HepG2 (cell line): ENCODE results near the gene ZKSCAN8. TPM values are rescaled to one million over a fixed set of nuclear protein-coding genes. Genes with fewer than 3 reads are reported as not detected.

Experiments
- ATAC-seq: fragments of 200-7000 bp; cut with Tn5 transposase; 3 replicates; pipeline ENCODE4 v1.9.1; 2020; ENCODE audit warnings: mild to moderate bottlenecking, moderate library complexity
- BruUV-seq: library from RNA; stranded (reverse); fragments of 400-500 nt; replicated peaks from 2 replicates; lab custom pipeline; 2021; lab: Mats Ljungman, UMichigan
- CTCF ChIA-PET: fragments of 300-600 bp; formaldehyde crosslinking; extraction: SDS; loops from one replicate; lab custom pipeline; 2021; ENCODE audit warnings: low total read pairs, inconsistent platforms, low intra/inter-chr PET ratio; lab: Yijun Ruan, JAX
- POLR2A ChIA-PET: fragments of 350-600 bp; sonication (Branson Sonifier 250); formaldehyde crosslinking; loops from one replicate; lab custom pipeline; 2020; ENCODE audit warnings: antibody characterized with exemption, inconsistent platforms; lab: Yijun Ruan, JAX
- DNase-seq: peaks from one replicate; pipeline ENCODE4 v3.0.0-alpha.2; 2015; ENCODE audit warnings: low spot score
- FAIRE-seq: peaks from 3 replicates; lab custom pipeline; 2011; peaks lifted over from hg19 to GRCh38; lab: Jason Lieb, UNC
- H2AFZ ChIP-seq: one replicate; pipeline ENCODE4 v1.6.1; 2011; ENCODE audit warnings: low read length, inconsistent platforms
- H3K27ac ChIP-seq: fragments of 300-600 bp; 3 replicates; pipeline ENCODE4 v1.8.0; 2011; ENCODE audit warnings: mixed run types, mild to moderate bottlenecking, mixed read lengths, low read length, inconsistent platforms; ENCODE audit not compliant: insufficient read depth; ENCODE audit errors: extremely low read length
- H3K27me3 ChIP-seq, 2 experiments: fragments of 200-600 bp in 1 of 2; 2 replicates in 1 of 2; 3 replicates in 1 of 2; pipeline versions ENCODE4 v1.6.0 to v1.8.0; 2011; ENCODE audit warnings: low read length in 2 of 2, mild to moderate bottlenecking in 2 of 2, moderate library complexity in 2 of 2, inconsistent platforms in 1 of 2; ENCODE audit not compliant: insufficient read depth in 2 of 2, control insufficient read depth in 1 of 2
- H3K36me3 ChIP-seq, 2 experiments: fragments of 200-600 bp in 1 of 2; replicated peaks in 1 of 2; 2 replicates in 1 of 2; 3 replicates in 1 of 2; pipeline versions ENCODE4 v1.5.1 to v1.8.0; 2011; ENCODE audit warnings: low read length in 2 of 2, inconsistent platforms in 1 of 2; ENCODE audit not compliant: insufficient read depth in 2 of 2, control insufficient read depth in 1 of 2
- H3K4me1 ChIP-seq: 2 replicates; pipeline ENCODE4 v1.5.1; 2012; ENCODE audit warnings: low read length, inconsistent platforms; ENCODE audit not compliant: insufficient read depth
- H3K4me2 ChIP-seq: 2 replicates; pipeline ENCODE4 v1.6.0; 2011; ENCODE audit warnings: low read depth, low read length, inconsistent platforms
- H3K4me3 ChIP-seq, 3 experiments: fragments of 200-600 bp in 1 of 3; sonication (generic), shearing (Covaris generic) in 1 of 3; replicated peaks in 1 of 3; 2 replicates each; pipeline ENCODE4 v1.5.1; 2011 to 2016; ENCODE audit warnings: low read length in 3 of 3, inconsistent platforms in 2 of 3, low read depth in 2 of 3, mild to moderate bottlenecking in 2 of 3, control low read depth in 1 of 3, mixed read lengths in 1 of 3; ENCODE audit not compliant: insufficient read depth in 1 of 3
- H3K79me2 ChIP-seq: one replicate; pipeline ENCODE4 v1.6.1; 2011; ENCODE audit warnings: low read length, inconsistent platforms; ENCODE audit not compliant: insufficient read depth
- H3K9ac ChIP-seq: 2 replicates; pipeline ENCODE4 v1.6.0; 2011; ENCODE audit warnings: mild to moderate bottlenecking, low read depth, low read length, inconsistent platforms; ENCODE audit not compliant: insufficient read depth
- H3K9me3 ChIP-seq: 2 replicates; pipeline ENCODE4 v1.5.1; 2012; ENCODE audit warnings: mild to moderate bottlenecking, low read length
- H4K20me1 ChIP-seq: 2 replicates; pipeline ENCODE4 v1.6.0; 2011; ENCODE audit warnings: inconsistent platforms, mild to moderate bottlenecking, low read length, moderate library complexity; ENCODE audit not compliant: insufficient read depth
- CREBL2 ChIP-seq: sonication (generic); formaldehyde crosslinking; IDR thresholded peaks from 2 replicates; pipeline ENCODE4 v1.8.1; 2023; ENCODE audit warnings: missing genetic modification reagents, mild to moderate bottlenecking, borderline replicate concordance
- HNF4A ChIP-seq: sonication (generic); formaldehyde crosslinking; IDR thresholded peaks from 2 replicates; pipeline ENCODE4 v1.4.0; 2020; ENCODE audit warnings: missing genetic modification reagents
- MLX ChIP-seq: IDR thresholded peaks from 2 replicates; pipeline ENCODE4 v1.6.1; 2016
- MLXIP ChIP-seq: sonication (generic); formaldehyde crosslinking; IDR thresholded peaks from 2 replicates; pipeline ENCODE4 v1.9.0; 2021; ENCODE audit warnings: missing genetic modification reagents, borderline replicate concordance
- PRDM15 ChIP-seq: sonication (generic); formaldehyde crosslinking; IDR thresholded peaks from 2 replicates; pipeline ENCODE4 v1.4.0; 2020; ENCODE audit warnings: missing genetic modification reagents
- SMC3 ChIP-seq: IDR thresholded peaks from 2 replicates; pipeline ENCODE4 v1.6.1; 2011; ENCODE audit warnings: low read length, improper control_type of control experiment
- TARDBP ChIP-seq: sonication (generic); formaldehyde crosslinking; IDR thresholded peaks from 2 replicates; pipeline ENCODE4 v1.8.0; 2022; ENCODE audit warnings: mild to moderate bottlenecking, missing genetic modification reagents
- YEATS4 ChIP-seq: sonication (generic); formaldehyde crosslinking; IDR thresholded peaks from 2 replicates; pipeline ENCODE4 v1.4.0; 2020; ENCODE audit warnings: missing genetic modification reagents, borderline replicate concordance
- ZNF180 ChIP-seq: sonication (generic); formaldehyde crosslinking; IDR thresholded peaks from 2 replicates; pipeline ENCODE4 v1.4.0; 2020; ENCODE audit warnings: low read depth, missing genetic modification reagents, borderline replicate concordance
- ZNF468 ChIP-seq: sonication (generic); formaldehyde crosslinking; IDR thresholded peaks from 2 replicates; pipeline ENCODE4 v1.8.0; 2022; ENCODE audit warnings: mild to moderate bottlenecking, moderate library complexity, missing genetic modification reagents
- WGBS: methylation state at CpG from one replicate; pipeline ENCODE4 v1.1.6; 2017; ENCODE audit warnings: low lambda C conversion rate; 5-methylcytosine and 5-hydroxymethylcytosine counted together
- in situ Hi-C: cut with HindIII; loops from 2 replicates; pipeline ENCODE4 v1.10.0; 2017; ENCODE audit warnings: low pct_unique_long_range_greater_than_20kb; ENCODE audit not compliant: extremely low pct_ligation_motif_present
- intact Hi-C: fragments of 100-400 bp; cut with micrococcal nuclease; formaldehyde crosslinking; loops from one replicate; pipeline ENCODE4 v1.10.0; 2022; ENCODE audit not compliant: unreplicated experiment
- polyA plus RNA-seq, 8 experiments: library from polyadenylated mRNA; depleted of rRNA in 3 of 8; stranded (reverse) in 7 of 8; unstranded in 1 of 8; fragments of >200 nt; fragmentation: Illumina TruSeq in 4 of 8; extraction: Trizol in 4 of 8; gene quantifications; 2 replicates each; pipeline versions ENCODE4 v1.2.1 to v1.2.3, GENCODE V29; 2011 to 2016; ENCODE audit warnings: low read depth in 4 of 8, missing spikeins in 1 of 8, mixed read lengths in 1 of 8; ENCODE audit not compliant: insufficient read depth in 1 of 8
- total RNA-seq, 5 experiments: library from RNA; depleted of rRNA; stranded (reverse); fragments of >200 nt; fragmentation: Illumina TruSeq; extraction: Trizol; gene quantifications; 2 replicates each; pipeline ENCODE4 v1.2.3, GENCODE V29; 2016; ENCODE audit warnings: low read depth in 1 of 5
- TF ChIP-seq, protein P1 (sequence below): sonication (generic); formaldehyde crosslinking; IDR thresholded peaks from 2 replicates; pipeline ENCODE4 v1.5.0; 2020; ENCODE audit warnings: mild to moderate bottlenecking, missing genetic modification reagents, borderline replicate concordance

Gene ZKSCAN8
- total and polyA plus RNA-seq, 2 of the 13 experiments (the other 11 are each of a cell fraction or from before 2014, with no cell fraction given) = 12.4 to 20.9 TPM

DNA sequence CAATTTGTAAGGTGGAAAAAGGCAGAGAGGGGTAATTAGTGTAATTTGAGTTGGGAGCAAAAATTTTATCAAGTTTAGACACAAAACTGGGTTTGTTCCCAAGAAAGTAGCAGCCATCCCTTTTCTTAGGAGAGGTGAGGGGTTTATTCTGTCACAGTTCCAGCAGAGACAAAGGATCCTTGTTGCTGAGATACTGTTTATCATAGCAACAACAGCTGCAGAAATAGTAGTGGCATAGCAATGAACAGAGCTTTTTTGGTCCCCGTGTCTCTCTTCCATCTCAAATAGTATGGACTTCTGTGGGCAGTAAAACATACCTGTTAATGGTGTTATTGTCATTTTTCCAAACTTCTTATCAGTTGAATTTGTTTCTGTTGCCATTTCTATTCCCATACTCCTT lies 23.9 kb downstream of the ZKSCAN8 start (continued):
- TF ChIP-seq, protein P1, sequence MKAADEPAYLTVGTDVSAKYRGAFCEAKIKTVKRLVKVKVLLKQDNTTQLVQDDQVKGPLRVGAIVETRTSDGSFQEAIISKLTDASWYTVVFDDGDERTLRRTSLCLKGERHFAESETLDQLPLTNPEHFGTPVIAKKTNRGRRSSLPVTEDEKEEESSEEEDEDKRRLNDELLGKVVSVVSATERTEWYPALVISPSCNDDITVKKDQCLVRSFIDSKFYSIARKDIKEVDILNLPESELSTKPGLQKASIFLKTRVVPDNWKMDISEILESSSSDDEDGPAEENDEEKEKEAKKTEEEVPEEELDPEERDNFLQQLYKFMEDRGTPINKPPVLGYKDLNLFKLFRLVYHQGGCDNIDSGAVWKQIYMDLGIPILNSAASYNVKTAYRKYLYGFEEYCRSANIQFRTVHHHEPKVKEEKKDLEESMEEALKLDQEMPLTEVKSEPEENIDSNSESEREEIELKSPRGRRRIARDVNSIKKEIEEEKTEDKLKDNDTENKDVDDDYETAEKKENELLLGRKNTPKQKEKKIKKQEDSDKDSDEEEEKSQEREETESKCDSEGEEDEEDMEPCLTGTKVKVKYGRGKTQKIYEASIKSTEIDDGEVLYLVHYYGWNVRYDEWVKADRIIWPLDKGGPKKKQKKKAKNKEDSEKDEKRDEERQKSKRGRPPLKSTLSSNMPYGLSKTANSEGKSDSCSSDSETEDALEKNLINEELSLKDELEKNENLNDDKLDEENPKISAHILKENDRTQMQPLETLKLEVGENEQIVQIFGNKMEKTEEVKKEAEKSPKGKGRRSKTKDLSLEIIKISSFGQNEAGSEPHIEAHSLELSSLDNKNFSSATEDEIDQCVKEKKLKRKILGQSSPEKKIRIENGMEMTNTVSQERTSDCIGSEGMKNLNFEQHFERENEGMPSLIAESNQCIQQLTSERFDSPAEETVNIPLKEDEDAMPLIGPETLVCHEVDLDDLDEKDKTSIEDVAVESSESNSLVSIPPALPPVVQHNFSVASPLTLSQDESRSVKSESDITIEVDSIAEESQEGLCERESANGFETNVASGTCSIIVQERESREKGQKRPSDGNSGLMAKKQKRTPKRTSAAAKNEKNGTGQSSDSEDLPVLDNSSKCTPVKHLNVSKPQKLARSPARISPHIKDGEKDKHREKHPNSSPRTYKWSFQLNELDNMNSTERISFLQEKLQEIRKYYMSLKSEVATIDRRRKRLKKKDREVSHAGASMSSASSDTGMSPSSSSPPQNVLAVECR = no peak

GRCh38 chr6:28167068-28167467 lies 25.4 kb downstream of the ZKSCAN8 start:
- no peak for DNase-seq
- 84% methylated on average over 4 of the region's 4 CpGs for WGBS
- ATAC-seq = no peak
- intact Hi-C loops (no loop called here), in situ Hi-C loops (no loop called here)
- no peak overlapping the region for H3K27ac ChIP-seq
- H2AFZ ChIP-seq = no peak overlapping the region
- H3K36me3 ChIP-seq = 0 out of 5 replicates have a peak, but pooled peaks cover 0 to 1% of the 10 kb centered on the region in 2 experiments
- no peak overlapping the region for H3K4me2 ChIP-seq
- H3K79me2 ChIP-seq = no peaks in the 10 kb centered on the region
- H3K4me1 ChIP-seq = peaks cover 10% of the 10 kb centered on the region
- CTCF ChIA-PET = no interaction called here
- H3K27me3 ChIP-seq = no peaks in the 10 kb centered on the region
- POLR2A ChIA-PET = no interaction called here
- no TSS peak for BruUV-seq
- no peak overlapping the region for H3K9ac ChIP-seq
- H3K9me3 ChIP-seq = no peaks in the 10 kb centered on the region
- no peaks in the 10 kb centered on the region for H4K20me1 ChIP-seq
- FAIRE-seq = no peak
- no peak overlapping the region for H3K4me3 ChIP-seq
- TF ChIP-seq MLXIP = no peak
- TF ChIP-seq YEATS4 = no peak
- TF ChIP-seq PRDM15 (CRISPR knock-in tag) = no peak
- no peak for TF ChIP-seq CREBL2
- no peak for TF ChIP-seq TARDBP
- TF ChIP-seq ZNF180 (CRISPR knock-in tag) = no peak
- no peak for TF ChIP-seq SMC3
- TF ChIP-seq HNF4A (CRISPR knock-in tag) = no peak
- no peak for TF ChIP-seq MLX
- TF ChIP-seq ZNF468 = no peak
